ENCODE measurements around the gene SURF6.
"Not testable (repeated sequence)": the region's sequence is repeated elsewhere in the genome, so short reads cannot be mapped to it uniquely, and the experiment has no call there.

The SURF6 gene

DNA sequence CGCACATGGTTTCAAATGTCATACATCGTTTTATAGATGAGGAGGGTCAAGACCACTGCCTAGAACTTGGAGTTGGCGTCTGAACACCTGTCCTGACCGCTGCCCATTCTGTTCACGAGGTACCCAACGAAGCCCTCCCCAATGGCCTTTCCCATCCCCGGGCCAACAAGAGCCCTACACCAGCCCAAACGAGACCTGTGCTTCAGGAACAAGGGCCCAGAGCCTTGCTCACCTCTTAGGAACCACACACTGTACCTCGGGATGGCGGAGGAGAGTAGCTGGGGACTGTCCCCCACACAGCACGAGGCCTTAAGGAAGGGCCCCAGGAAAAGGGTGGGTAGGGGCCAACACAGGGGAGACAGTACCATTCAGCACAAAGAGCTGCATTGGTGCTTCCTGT lies 3.0 kb downstream of the SURF6 start:
- Histone ChIP-seq H3K27ac (no peak overlapping the region), H2AFZ (ENCODE audit: low read depth) (no peak overlapping the region), H4K20me1 (ENCODE audit: insufficient read depth) (no peaks in the 10 kb centered on the region), H3K4me2 (no peak overlapping the region), H3K36me3 (ENCODE audit: insufficient read depth) (no peaks in the 10 kb centered on the region), H3K4me3 (IDR thresholded peaks at IDR 0.05; ENCODE audit: insufficient read depth, low read depth, low read length) (no peak overlapping the region), H3K79me2 (ENCODE audit: insufficient read depth, low read depth) (peaks cover 9% of the 10 kb centered on the region; the same call in 1 of the 2 replicates), H3K27me3 (ENCODE audit: insufficient read depth, low read depth) (no peaks in the 10 kb centered on the region), H3K9ac (no peak overlapping the region), H3K4me1 (ENCODE audit: low read depth, poor library complexity, severe bottlenecking) (peaks cover 10% of the 10 kb centered on the region)
- TF ChIP-seq, protein P1, sequence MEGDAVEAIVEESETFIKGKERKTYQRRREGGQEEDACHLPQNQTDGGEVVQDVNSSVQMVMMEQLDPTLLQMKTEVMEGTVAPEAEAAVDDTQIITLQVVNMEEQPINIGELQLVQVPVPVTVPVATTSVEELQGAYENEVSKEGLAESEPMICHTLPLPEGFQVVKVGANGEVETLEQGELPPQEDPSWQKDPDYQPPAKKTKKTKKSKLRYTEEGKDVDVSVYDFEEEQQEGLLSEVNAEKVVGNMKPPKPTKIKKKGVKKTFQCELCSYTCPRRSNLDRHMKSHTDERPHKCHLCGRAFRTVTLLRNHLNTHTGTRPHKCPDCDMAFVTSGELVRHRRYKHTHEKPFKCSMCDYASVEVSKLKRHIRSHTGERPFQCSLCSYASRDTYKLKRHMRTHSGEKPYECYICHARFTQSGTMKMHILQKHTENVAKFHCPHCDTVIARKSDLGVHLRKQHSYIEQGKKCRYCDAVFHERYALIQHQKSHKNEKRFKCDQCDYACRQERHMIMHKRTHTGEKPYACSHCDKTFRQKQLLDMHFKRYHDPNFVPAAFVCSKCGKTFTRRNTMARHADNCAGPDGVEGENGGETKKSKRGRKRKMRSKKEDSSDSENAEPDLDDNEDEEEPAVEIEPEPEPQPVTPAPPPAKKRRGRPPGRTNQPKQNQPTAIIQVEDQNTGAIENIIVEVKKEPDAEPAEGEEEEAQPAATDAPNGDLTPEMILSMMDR (conservative IDR thresholded peaks at IDR 0.05; ENCODE audit: low read depth, low read length): no peak

DNA sequence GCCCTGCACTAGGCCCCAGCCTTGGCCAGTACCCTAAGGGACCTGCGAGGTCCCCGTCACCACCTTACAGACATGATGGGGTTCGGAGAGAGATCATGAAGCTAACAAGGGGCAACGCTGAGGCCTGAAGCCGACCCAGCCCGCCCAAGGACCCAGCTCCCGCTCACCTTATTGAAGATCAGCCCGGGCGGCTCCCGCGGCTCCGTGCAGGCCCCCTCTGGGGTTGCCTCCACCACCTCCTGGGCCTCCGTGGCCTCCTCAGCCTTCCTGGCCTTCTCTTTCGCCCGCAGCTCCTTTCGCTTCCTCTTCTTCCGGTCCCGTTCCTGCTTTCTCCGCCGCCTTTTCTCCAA lies 3.6 kb downstream of the SURF6 start:
- no peak overlapping the region for H3K4me3 ChIP-seq (IDR thresholded peaks at IDR 0.05; ENCODE audit: insufficient read depth, low read depth, low read length)
- H2AFZ ChIP-seq (ENCODE audit: low read depth): no peak overlapping the region
- H3K36me3 ChIP-seq (ENCODE audit: insufficient read depth): no peaks in the 10 kb centered on the region
- H3K4me2 ChIP-seq: no peak overlapping the region
- H3K27me3 ChIP-seq (ENCODE audit: insufficient read depth, low read depth): peaks cover 2% of the 10 kb centered on the region; the same call in 1 of the 2 replicates
- H3K4me1 ChIP-seq (ENCODE audit: low read depth, poor library complexity, severe bottlenecking): peaks cover 10% of the 10 kb centered on the region
- H3K79me2 ChIP-seq (ENCODE audit: insufficient read depth, low read depth): peaks cover 9% of the 10 kb centered on the region; the same call in 1 of the 2 replicates
- no peak overlapping the region for H3K27ac ChIP-seq
- TF ChIP-seq, protein P1 (conservative IDR thresholded peaks at IDR 0.05; ENCODE audit: low read depth, low read length): no peak
- no peaks in the 10 kb centered on the region for H4K20me1 ChIP-seq (ENCODE audit: insufficient read depth)
- no peak overlapping the region for H3K9ac ChIP-seq

DNA sequence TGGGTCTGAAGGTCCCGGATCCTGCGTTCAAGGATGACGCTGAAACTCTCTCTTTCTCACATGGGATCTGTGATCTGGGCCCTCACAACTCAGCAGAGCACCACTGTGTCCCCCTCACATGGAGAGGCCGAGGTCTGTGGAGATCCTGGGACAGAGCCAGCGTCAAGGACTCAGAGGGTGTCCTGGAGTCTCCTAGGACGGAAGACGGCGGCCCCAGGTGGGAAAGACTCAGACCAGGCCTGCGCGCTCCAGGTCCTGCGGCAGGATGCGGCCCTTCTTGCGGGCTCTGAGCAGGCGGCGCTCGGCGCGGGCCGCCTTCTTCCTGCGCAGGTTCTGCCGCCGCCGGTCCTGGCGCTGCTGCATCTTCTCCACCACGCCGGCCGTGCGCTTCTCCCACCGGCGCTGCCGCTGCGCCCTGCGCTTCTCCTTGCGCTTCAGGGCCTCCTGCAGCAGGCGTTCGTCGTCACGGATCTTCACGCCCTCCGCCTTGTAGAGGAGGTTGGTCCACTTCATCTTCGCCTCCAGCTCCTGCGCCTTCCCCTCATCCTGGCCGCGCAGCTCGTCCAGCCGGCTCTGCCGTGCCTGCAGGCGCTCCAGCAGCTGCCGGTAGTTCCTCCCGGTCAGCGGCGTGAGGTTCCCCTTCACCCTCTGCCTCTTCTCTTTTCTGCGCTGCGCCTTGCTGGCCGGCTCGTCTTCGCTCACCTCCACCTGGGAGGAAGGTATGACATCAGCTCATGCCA lies 4.2 kb downstream of the SURF6 start:
- H3K4me2 ChIP-seq: no peak overlapping the region
- H3K4me3 ChIP-seq (IDR thresholded peaks at IDR 0.05; ENCODE audit: insufficient read depth, low read depth, low read length): no peak overlapping the region
- no peak overlapping the region for H3K9ac ChIP-seq
- H3K27me3 ChIP-seq (ENCODE audit: insufficient read depth, low read depth): peaks cover 7% of the 10 kb centered on the region; the same call in 1 of the 2 replicates
- H3K36me3 ChIP-seq (ENCODE audit: insufficient read depth): no peaks in the 10 kb centered on the region
- peaks cover 9% of the 10 kb centered on the region; the same call in 1 of the 2 replicates for H3K79me2 ChIP-seq (ENCODE audit: insufficient read depth, low read depth)
- H4K20me1 ChIP-seq (ENCODE audit: insufficient read depth): no peaks in the 10 kb centered on the region
- H2AFZ ChIP-seq (ENCODE audit: low read depth): no peak overlapping the region
- no peak overlapping the region for H3K27ac ChIP-seq
- H3K4me1 ChIP-seq (ENCODE audit: low read depth, poor library complexity, severe bottlenecking): peaks cover 10% of the 10 kb centered on the region
- TF ChIP-seq, protein P1 (conservative IDR thresholded peaks at IDR 0.05; ENCODE audit: low read depth, low read length): no peak

DNA sequence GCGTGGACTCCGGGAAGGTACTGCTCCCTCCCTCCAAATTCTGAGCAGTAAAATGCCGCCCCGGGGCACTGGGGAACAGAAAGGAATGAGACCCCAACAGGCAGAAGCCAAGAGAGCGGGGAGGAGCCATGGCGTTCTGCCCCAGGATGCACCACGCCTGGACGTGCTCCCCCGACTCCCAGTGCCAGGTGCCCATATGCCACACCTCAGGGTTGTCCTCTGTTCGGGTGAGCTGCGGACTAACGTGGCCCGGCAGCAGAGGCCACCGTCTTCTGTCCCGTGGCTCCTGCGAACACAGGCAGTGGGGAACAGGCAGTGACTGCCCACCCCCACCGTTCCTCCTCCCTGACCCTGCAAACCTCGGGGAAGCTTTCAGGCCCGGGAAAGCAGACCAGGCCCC lies 4.8 kb downstream of the SURF6 start:
- Histone ChIP-seq H2AFZ (ENCODE audit: low read depth) (no peak overlapping the region), H3K36me3 (ENCODE audit: insufficient read depth) (no peaks in the 10 kb centered on the region)

DNA sequence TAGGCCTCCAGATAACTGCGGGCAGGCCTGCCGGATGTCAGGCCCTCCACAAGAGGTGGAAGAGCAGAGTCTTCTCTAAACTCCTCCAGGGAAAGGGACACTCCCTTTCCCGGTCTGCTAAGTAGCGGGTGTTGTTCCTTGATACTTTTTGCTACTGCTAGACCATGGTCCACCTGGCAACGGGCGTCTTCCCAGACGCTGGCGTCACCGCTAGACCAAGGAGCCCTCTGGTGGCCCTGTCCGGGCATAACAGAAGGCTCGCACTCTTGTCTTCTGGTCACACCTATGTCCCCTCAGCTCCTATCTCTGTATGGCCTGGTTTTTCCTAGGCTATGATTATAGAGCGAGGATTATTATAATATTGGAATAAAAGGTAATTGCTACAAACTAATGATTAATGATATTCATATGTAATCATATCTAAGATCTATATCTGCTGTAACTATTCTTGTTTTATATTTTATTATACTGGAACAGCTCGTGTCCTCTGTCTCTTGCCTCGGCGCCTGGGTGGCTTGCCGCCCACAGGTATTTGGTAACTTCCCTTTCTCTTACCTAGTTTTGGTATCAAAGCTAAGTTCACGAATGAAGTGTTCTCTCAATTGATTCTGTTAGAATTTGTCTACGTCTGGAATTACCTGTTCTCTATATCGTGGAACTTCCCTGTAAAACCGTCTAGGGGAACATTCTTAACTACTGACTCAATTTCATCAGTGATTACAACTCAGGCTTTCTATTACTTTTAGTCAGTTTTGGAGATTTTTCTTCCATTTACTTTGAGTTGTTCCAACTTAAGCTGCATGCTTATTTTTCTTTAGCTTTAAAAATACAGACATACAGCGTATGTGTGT lies 6.5 kb downstream of the SURF6 start:
- not testable (repeated sequence) for H4K20me1 ChIP-seq (ENCODE audit: insufficient read depth); H2AFZ ChIP-seq (ENCODE audit: low read depth); H3K4me2 ChIP-seq; H3K79me2 ChIP-seq (ENCODE audit: insufficient read depth, low read depth); H3K27ac ChIP-seq; H3K36me3 ChIP-seq (ENCODE audit: insufficient read depth); H3K4me1 ChIP-seq (ENCODE audit: low read depth, poor library complexity, severe bottlenecking); H3K9ac ChIP-seq; H3K4me3 ChIP-seq (IDR thresholded peaks at IDR 0.05; ENCODE audit: insufficient read depth, low read depth, low read length)
- peaks cover 22% of the 10 kb centered on the region; the same call in 1 of the 2 replicates for H3K27me3 ChIP-seq (ENCODE audit: insufficient read depth, low read depth)

More for the DNA sequence above, 4.8 kb downstream of the SURF6 start:
- Histone ChIP-seq H3K27me3 (ENCODE audit: insufficient read depth, low read depth) (peaks cover 8% of the 10 kb centered on the region; the same call in 1 of the 2 replicates), H4K20me1 (ENCODE audit: insufficient read depth) (no peaks in the 10 kb centered on the region), H3K4me1 (ENCODE audit: low read depth, poor library complexity, severe bottlenecking) (peaks cover 10% of the 10 kb centered on the region), H3K4me2 (no peak overlapping the region), H3K9ac (no peak overlapping the region), H3K27ac (no peak overlapping the region), H3K4me3 (IDR thresholded peaks at IDR 0.05; ENCODE audit: insufficient read depth, low read depth, low read length) (no peak overlapping the region), H3K79me2 (ENCODE audit: insufficient read depth, low read depth) (peaks cover 9% of the 10 kb centered on the region; the same call in 1 of the 2 replicates)
- TF ChIP-seq, protein P1 (conservative IDR thresholded peaks at IDR 0.05; ENCODE audit: low read depth, low read length): no peak

All from KMS-11 (cell line).